ENCODE measurements around the gene GAN. TPM values are rescaled to one million over a fixed set of nuclear protein-coding genes. Genes with fewer than 3 reads are reported as not detected.

The GAN gene
- total and polyA plus RNA-seq, 5 donors, result 1.2 to 11.0 (median 8.7) TPM

GRCh38 chr16:81380932-81381331 is 66.2 kb downstream of the GAN start:
- Histone ChIP-seq H3K27me3 (ENCODE audit: control insufficient read depth, insufficient read depth) (no peaks in the 10 kb centered on the region), H3K9me3 (ENCODE audit: control insufficient read depth, low read length) (no peaks in the 10 kb centered on the region), H3K4me1 (ENCODE audit: control insufficient read depth, insufficient read depth, low read length) (peaks cover 2% of the 10 kb centered on the region), H3K4me3 (ENCODE audit: low read length) (no peak overlapping the region), H3K27ac (ENCODE audit: low read length) (no peak overlapping the region)
- intact Hi-C loops (cut with DNase I), result no loop called here
- ATAC-seq, result no peak
- 90% methylated on average over 3 of the region's 3 CpGs for WGBS
- no peak for DNase-seq

- H3K27me3 ChIP-seq (ENCODE audit: control insufficient read depth, insufficient read depth), result no peaks in the 10 kb centered on the region
These were observed 69.2 kb downstream of the GAN start for GRCh38 chr16:81384006-81384405.

GRCh38 chr16:81385031-81385756 is 70.4 kb downstream of the GAN start:
- intact Hi-C loops (cut with DNase I), result no loop called here
- WGBS, result 82% methylated on average over 4 of the region's 4 CpGs
- no peak for DNase-seq

More at GRCh38 chr16:81384006-81384405, 69.2 kb downstream of the GAN start:
- no peaks in the 10 kb centered on the region for H3K9me3 ChIP-seq (ENCODE audit: control insufficient read depth, low read length)
- intact Hi-C loops (cut with DNase I), result no loop called here
- H3K27ac ChIP-seq (ENCODE audit: low read length), result no peak overlapping the region
- peaks cover 2% of the 10 kb centered on the region for H3K4me1 ChIP-seq (ENCODE audit: control insufficient read depth, insufficient read depth, low read length)
- H3K4me3 ChIP-seq (ENCODE audit: low read length), result no peak overlapping the region
- ATAC-seq (peak; percentile 55 to 80), DNase-seq (no peak)

GRCh38 chr16:81388357-81388756 is 73.6 kb downstream of the GAN start:
- ATAC-seq, result no peak
- no peak for DNase-seq
- Histone ChIP-seq H3K4me1 (ENCODE audit: control insufficient read depth, insufficient read depth, low read length) (peaks cover 2% of the 10 kb centered on the region), H3K4me3 (ENCODE audit: low read length) (no peak overlapping the region), H3K27ac (ENCODE audit: low read length) (no peak overlapping the region), H3K27me3 (ENCODE audit: control insufficient read depth, insufficient read depth) (no peaks in the 10 kb centered on the region), H3K9me3 (ENCODE audit: control insufficient read depth, low read length) (no peaks in the 10 kb centered on the region)
- intact Hi-C loops (cut with DNase I), result no loop called here
- 97% methylated on average over 14 of the region's 14 CpGs for WGBS

More at GRCh38 chr16:81385031-81385756, 70.4 kb downstream of the GAN start:
- no peaks in the 10 kb centered on the region for H3K27me3 ChIP-seq (ENCODE audit: control insufficient read depth, insufficient read depth)
- peak overlapping the region; percentile 49 for H3K27ac ChIP-seq (ENCODE audit: low read length)
- peak in 1 of 2 donors; percentile 84 for ATAC-seq
- peaks cover 2% of the 10 kb centered on the region for H3K4me1 ChIP-seq (ENCODE audit: control insufficient read depth, insufficient read depth, low read length)
- H3K4me3 ChIP-seq (ENCODE audit: low read length), result no peak overlapping the region
- H3K9me3 ChIP-seq (ENCODE audit: control insufficient read depth, low read length), result no peaks in the 10 kb centered on the region

GRCh38 chr16:81390840-81391239 is 76.1 kb downstream of the GAN start:
- no peaks in the 10 kb centered on the region for H3K27me3 ChIP-seq (ENCODE audit: control insufficient read depth, insufficient read depth)
- intact Hi-C loops (cut with DNase I), result no loop called here
- H3K27ac ChIP-seq (ENCODE audit: low read length), result no peak overlapping the region
- H3K4me3 ChIP-seq (ENCODE audit: low read length), result no peak overlapping the region
- DNase-seq, result no peak
- H3K9me3 ChIP-seq (ENCODE audit: control insufficient read depth, low read length), result no peaks in the 10 kb centered on the region
- 82% methylated on average over 10 of the region's 10 CpGs for WGBS
- no peak for ATAC-seq
- H3K4me1 ChIP-seq (ENCODE audit: control insufficient read depth, insufficient read depth, low read length), result peaks cover 4% of the 10 kb centered on the region

- intact Hi-C loops (cut with DNase I), result no loop called here
- no peaks in the 10 kb centered on the region for H3K9me3 ChIP-seq (ENCODE audit: control insufficient read depth, low read length)
- H3K27me3 ChIP-seq (ENCODE audit: control insufficient read depth, insufficient read depth), result no peaks in the 10 kb centered on the region
- ATAC-seq (no peak), DNase-seq (no peak)
- peaks cover 6% of the 10 kb centered on the region for H3K4me1 ChIP-seq (ENCODE audit: control insufficient read depth, insufficient read depth, low read length)
- H3K27ac ChIP-seq (ENCODE audit: low read length), result no peak overlapping the region
- WGBS, result 97% methylated on average over 6 of the region's 6 CpGs
- H3K4me3 ChIP-seq (ENCODE audit: low read length), result no peak overlapping the region
These were observed 77.2 kb downstream of the GAN start for GRCh38 chr16:81392011-81392410.

- peaks cover 6% of the 10 kb centered on the region for H3K4me1 ChIP-seq (ENCODE audit: control insufficient read depth, insufficient read depth, low read length)
- H3K27ac ChIP-seq (ENCODE audit: low read length), result no peak overlapping the region
- no peaks in the 10 kb centered on the region for H3K27me3 ChIP-seq (ENCODE audit: control insufficient read depth, insufficient read depth)
- WGBS, result 83% methylated on average over 7 of the region's 7 CpGs
- no peak for ATAC-seq
- no peaks in the 10 kb centered on the region for H3K9me3 ChIP-seq (ENCODE audit: control insufficient read depth, low read length)
- no peak for DNase-seq
- intact Hi-C loops (cut with DNase I), result no loop called here
- H3K4me3 ChIP-seq (ENCODE audit: low read length), result no peak overlapping the region
These were observed 79.7 kb downstream of the GAN start for GRCh38 chr16:81394416-81394815.

GRCh38 chr16:81394966-81395655 is 80.3 kb downstream of the GAN start:
- intact Hi-C loops (cut with DNase I), result no loop called here
- Histone ChIP-seq H3K4me3 (ENCODE audit: low read length) (no peak overlapping the region), H3K9me3 (ENCODE audit: control insufficient read depth, low read length) (no peaks in the 10 kb centered on the region), H3K4me1 (ENCODE audit: control insufficient read depth, insufficient read depth, low read length) (peaks cover 6% of the 10 kb centered on the region), H3K27ac (ENCODE audit: low read length) (peak overlapping the region; percentile 43), H3K27me3 (ENCODE audit: control insufficient read depth, insufficient read depth) (no peaks in the 10 kb centered on the region)
- WGBS, result 27% methylated on average over 13 of the region's 13 CpGs
- ATAC-seq (peak; percentile 90 to 95), DNase-seq (peak; percentile 68 to 80 (median 78))

GRCh38 chr16:81397058-81397878 is 82.5 kb downstream of the GAN start:
- Histone ChIP-seq H3K9me3 (ENCODE audit: control insufficient read depth, low read length) (no peaks in the 10 kb centered on the region), H3K27me3 (ENCODE audit: control insufficient read depth, insufficient read depth) (no peaks in the 10 kb centered on the region), H3K27ac (ENCODE audit: low read length) (no peak overlapping the region), H3K4me3 (ENCODE audit: low read length) (no peak overlapping the region), H3K4me1 (ENCODE audit: control insufficient read depth, insufficient read depth, low read length) (peaks cover 6% of the 10 kb centered on the region)
- intact Hi-C loops (cut with DNase I), result no loop called here
- DNase-seq (no peak), ATAC-seq (peak; percentile 5 to 10)
- WGBS, result 67% methylated on average over 21 of the region's 21 CpGs

GRCh38 chr16:81397879-81398520 is 83.2 kb downstream of the GAN start:
- 82% methylated on average over 14 of the region's 14 CpGs for WGBS
- no peak for DNase-seq
- no peak for ATAC-seq

More at GRCh38 chr16:81397879-81398520, 83.2 kb downstream of the GAN start:
- no peaks in the 10 kb centered on the region for H3K9me3 ChIP-seq (ENCODE audit: control insufficient read depth, low read length)
- no peak overlapping the region for H3K4me3 ChIP-seq (ENCODE audit: low read length)
- H3K4me1 ChIP-seq (ENCODE audit: control insufficient read depth, insufficient read depth, low read length), result peaks cover 6% of the 10 kb centered on the region
- no peaks in the 10 kb centered on the region for H3K27me3 ChIP-seq (ENCODE audit: control insufficient read depth, insufficient read depth)
- intact Hi-C loops (cut with DNase I), result no loop called here
- H3K27ac ChIP-seq (ENCODE audit: low read length), result no peak overlapping the region

Data from right cardiac atrium (tissue), 5 donors.